ENCODE measurements around the gene IYD.

GRCh38 chr6:150417250-150417649 lies 48.4 kb downstream of the IYD start:
- TF ChIP-seq EZH2phosphoT487 (IDR thresholded peaks at IDR 0.05; ENCODE audit: borderline replicate concordance, low read depth, low read length) = no peak
- TF ChIP-seq, protein P1, sequence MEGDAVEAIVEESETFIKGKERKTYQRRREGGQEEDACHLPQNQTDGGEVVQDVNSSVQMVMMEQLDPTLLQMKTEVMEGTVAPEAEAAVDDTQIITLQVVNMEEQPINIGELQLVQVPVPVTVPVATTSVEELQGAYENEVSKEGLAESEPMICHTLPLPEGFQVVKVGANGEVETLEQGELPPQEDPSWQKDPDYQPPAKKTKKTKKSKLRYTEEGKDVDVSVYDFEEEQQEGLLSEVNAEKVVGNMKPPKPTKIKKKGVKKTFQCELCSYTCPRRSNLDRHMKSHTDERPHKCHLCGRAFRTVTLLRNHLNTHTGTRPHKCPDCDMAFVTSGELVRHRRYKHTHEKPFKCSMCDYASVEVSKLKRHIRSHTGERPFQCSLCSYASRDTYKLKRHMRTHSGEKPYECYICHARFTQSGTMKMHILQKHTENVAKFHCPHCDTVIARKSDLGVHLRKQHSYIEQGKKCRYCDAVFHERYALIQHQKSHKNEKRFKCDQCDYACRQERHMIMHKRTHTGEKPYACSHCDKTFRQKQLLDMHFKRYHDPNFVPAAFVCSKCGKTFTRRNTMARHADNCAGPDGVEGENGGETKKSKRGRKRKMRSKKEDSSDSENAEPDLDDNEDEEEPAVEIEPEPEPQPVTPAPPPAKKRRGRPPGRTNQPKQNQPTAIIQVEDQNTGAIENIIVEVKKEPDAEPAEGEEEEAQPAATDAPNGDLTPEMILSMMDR (conservative IDR thresholded peaks at IDR 0.05; ENCODE audit: low read length) = no peak

All from OCI-LY7 (cell line).